Measurements from ENCODE around the gene OSBPL1A.

DNA sequence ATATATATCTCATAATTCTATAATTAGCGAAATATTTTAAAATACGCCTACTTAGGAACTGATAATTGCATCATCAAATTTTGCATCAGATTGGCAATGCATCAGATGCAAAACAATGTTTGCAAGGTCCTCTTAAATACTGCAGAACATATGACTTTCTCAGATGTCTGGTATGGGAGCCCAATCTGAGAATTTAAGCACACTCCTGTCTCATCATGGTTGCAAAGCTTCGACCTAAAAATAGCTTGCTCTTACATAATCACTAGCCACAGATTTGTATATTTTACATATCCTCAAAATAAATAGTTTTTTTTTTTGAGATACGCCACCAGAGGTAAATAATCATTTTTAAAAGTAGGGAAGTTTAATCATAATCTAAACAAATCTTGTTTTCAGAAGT, 135.5 kb downstream of the OSBPL1A start:
- no peak for TF ChIP-seq POLR2A (IDR thresholded peaks at IDR 0.05)
- TF ChIP-seq CTCF (IDR thresholded peaks at IDR 0.05): no peak
